DND-41 (cell line): ENCODE measurements around the gene IMPG1.

Experiments used
- EZH2 ChIP-seq: IDR thresholded peaks from 3 replicates; pipeline ENCODE4 v1.6.1; 2012; ENCODE audit warnings: borderline replicate concordance, low read depth, mild to moderate bottlenecking, moderate library complexity, low read length, inconsistent platforms; ENCODE audit not compliant: severe bottlenecking
- TF ChIP-seq, protein P1 (sequence below): IDR thresholded peaks from 2 replicates; pipeline ENCODE4 v1.5.1; 2012; ENCODE audit warnings: borderline replicate concordance, low read length, moderate library complexity, mild to moderate bottlenecking; ENCODE audit not compliant: poor library complexity, severe bottlenecking; ENCODE audit errors: extremely low read depth

DNA sequence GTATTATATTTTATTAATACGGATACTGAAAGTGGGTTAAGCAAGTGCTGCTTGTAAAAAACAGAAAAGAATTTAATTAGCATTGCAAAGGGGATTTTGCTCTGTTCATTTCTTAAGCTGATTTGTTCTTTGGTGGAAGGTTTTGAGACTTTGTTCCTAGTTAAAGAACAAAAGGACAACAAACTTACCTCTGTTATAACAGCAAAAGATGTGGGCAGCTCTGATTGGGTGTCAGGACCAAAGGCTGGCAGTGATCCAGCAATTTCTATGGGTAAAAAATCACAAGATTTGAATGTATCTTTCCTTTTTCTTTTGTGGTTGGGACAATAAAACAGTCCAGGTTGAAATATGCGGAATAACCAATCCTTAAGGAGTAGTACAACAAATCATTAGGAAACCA is 68.8 kb downstream of the IMPG1 start:
- TF ChIP-seq, protein P1, sequence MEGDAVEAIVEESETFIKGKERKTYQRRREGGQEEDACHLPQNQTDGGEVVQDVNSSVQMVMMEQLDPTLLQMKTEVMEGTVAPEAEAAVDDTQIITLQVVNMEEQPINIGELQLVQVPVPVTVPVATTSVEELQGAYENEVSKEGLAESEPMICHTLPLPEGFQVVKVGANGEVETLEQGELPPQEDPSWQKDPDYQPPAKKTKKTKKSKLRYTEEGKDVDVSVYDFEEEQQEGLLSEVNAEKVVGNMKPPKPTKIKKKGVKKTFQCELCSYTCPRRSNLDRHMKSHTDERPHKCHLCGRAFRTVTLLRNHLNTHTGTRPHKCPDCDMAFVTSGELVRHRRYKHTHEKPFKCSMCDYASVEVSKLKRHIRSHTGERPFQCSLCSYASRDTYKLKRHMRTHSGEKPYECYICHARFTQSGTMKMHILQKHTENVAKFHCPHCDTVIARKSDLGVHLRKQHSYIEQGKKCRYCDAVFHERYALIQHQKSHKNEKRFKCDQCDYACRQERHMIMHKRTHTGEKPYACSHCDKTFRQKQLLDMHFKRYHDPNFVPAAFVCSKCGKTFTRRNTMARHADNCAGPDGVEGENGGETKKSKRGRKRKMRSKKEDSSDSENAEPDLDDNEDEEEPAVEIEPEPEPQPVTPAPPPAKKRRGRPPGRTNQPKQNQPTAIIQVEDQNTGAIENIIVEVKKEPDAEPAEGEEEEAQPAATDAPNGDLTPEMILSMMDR: no peak
- TF ChIP-seq EZH2: no peak
